ENCODE results near the gene TRIML2.

TRIML2 gene, protein sequence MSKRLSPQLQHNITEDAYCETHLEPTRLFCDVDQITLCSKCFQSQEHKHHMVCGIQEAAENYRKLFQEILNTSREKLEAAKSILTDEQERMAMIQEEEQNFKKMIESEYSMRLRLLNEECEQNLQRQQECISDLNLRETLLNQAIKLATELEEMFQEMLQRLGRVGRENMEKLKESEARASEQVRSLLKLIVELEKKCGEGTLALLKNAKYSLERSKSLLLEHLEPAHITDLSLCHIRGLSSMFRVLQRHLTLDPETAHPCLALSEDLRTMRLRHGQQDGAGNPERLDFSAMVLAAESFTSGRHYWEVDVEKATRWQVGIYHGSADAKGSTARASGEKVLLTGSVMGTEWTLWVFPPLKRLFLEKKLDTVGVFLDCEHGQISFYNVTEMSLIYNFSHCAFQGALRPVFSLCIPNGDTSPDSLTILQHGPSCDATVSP

DNA sequence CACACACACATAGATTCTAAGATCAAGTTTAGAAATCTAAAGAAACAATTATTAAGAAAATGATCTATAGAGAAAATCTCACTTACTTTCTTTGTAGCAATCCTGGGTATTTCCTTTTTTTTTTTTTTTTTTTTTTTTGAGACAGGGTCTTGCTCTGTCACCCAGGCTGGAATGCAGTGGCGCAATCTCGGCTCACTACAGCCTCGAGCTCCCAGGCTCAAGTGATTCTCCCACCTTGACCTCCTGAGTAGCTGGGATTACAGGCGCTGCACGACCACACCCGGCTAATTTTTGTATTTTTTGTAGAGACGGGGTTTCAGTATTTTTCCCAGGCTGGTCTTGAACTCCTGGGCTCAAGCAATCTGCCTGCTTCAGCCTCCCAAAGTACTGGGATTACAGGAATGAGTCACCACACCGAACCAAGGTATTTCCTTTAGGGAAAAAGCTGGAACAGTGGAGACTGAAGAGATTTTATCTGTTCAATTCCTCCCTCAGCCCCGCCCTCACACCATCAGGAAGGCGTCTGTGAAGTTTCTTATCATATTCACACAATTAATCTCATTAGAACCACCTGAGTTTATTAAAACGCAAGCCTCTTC, at the start of gene TRIML2:
TRIML2 (minus strand) TSS at position 447 of the 599 bp plus-strand sequence. CDS start 4,235 bp downstream, outside the sequence.
- no peak for DNase-seq (ENCODE audit: low read depth)

DNA sequence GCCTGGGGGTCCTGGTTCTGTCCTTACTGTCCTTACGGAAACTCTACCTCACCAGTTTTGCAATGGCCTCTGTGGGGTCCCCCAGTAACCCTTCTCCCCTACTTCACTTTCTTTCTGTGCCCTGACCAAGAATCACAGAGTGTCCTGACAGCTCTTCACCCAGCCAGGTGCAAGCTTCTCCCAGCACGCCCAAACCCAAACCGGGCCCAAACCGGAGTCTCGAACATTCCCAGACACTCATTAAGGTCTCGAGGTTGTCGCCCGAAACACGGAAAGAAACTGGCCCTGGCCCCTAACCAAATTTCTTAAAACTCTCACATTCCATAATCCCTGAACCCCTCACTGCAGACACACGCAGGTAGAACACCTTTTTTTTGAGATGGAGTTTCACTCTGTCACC, 48.9 kb upstream of the TRIML2 start:
- DNase-seq (ENCODE audit: low read depth), result no peak

DNA sequence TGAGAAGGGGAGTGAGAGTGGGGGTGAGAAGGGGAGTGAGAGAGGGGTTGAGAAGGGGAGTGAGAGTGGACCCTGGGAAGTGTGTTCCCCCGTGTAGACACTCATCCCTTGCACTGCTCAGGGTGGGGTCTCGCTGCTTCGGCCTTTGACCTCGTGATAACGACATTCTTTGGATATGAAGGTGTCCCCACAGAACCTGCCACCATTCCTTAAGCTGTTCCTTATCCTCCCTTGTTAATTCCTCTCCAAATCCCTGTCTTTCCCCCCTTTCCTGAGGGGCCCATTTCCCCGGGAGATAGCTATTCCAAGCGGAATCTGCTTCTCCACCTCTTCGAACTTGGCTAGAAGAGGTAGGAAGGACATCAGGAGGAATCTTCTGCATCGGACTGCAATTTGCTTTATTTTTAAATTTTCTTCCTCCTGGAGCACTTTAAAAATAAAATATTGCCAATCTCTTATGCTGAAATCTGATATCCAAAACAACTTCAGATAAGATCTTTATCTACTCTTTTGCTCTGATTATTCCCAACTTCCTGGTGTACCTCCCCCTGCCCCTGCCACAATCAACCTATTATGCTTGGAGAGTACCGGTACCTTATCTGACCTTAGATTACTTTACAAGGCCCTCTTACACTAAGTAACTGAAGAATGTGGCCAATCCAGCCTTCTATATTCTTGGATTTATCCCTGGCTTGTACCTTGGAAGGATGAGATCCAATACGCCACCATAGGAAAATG, 45.4 kb upstream of the TRIML2 start:
- DNase-seq (ENCODE audit: low read depth), result no peak

DNA sequence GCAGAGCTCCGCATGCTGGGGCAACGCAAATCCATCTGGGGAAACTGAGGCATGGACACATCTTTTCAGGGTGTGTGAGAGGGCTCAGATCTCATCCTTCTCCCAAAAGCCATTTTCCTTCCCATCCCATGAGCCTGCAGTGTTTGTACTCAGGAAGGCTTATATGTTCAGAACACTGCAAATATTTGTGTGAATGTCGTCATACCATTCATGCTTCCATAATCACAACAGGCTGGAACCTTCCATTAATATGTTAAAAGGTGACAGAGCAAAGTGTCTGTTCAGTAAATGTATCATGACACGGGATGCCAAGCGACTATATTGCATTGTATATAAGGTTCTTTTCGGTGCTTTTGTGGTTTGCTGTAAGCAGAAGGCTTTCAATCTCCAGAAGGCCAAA, 38.4 kb upstream of the TRIML2 start:
- no peak for DNase-seq (ENCODE audit: low read depth)

DNA sequence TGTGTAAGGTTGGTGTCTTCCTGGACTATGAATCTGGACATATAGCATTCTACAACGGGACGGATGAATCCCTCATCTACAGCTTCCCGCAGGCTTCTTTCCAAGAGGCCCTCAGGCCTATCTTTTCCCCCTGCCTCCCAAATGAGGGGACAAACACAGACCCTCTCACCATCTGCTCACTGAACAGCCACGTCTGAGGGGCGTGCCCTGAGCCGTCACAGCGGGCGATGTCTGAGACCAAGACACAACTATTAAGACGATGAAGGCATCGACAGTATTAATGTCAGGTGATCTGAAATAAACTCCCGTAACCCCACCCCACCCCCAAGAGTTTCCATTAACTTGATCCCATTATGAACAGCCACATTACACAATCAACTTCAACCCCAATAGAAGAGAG, 37.8 kb upstream of the TRIML2 start:
- DNase-seq (ENCODE audit: low read depth), result no peak

DNA sequence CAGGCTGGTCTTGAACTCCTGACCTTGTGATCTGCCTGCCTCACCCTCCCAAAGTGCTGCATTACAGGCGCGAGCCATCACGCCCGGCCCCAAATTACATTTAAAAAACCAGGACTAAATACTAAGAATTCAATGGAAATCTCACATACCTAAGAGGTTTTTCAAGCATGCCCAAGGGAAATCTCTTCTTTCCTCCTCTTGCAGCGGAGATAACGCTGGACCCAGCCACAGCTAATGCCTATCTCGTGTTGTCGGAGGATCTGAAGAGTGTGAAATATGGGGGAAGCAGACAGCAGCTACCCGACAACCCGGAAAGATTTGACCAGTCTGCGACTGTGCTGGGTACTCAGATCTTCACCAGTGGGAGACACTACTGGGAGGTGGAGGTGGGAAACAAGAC, 37.2 kb upstream of the TRIML2 start:
- no peak for DNase-seq (ENCODE audit: low read depth)

DNA sequence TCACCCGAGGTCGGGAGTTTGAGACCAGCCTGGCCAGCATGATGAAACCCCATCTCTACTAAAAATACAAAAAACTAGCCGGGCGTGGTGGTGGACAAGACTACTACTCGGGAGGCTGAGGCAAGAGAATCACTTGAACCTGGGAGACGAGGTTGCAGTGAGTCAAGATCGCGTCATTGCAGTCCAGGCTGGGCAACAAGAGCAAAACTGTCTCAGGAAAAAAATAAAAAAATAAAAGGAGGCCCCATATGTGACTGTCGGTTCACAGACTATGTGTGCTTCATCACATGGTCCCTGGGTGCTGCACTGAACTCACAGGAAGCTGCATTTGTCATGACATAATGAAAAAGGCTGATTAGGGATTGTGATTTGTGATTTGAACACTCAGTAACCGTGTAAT, 36.2 kb upstream of the TRIML2 start:
- no peak for DNase-seq (ENCODE audit: low read depth)

DNA sequence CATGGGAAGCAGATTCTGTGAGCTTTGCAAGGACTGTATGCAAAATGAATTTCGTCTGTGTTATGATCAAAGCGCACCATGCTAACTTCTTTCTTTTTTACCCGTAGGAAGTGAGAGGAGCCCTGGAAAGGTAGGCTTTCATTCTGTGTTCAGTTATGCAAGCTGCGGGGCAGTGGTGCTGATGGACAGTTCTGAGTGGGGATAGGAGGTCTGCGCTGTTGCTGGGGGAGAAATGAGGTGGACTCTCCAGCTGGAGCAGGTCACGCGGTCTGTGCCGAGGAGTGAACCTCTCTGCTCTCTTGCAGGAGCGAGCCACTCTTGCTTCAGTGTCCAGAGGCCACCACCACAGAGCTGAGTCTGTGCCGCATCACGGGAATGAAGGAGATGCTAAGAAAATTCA, 34.3 kb upstream of the TRIML2 start:
- no peak for DNase-seq (ENCODE audit: low read depth)

DNA sequence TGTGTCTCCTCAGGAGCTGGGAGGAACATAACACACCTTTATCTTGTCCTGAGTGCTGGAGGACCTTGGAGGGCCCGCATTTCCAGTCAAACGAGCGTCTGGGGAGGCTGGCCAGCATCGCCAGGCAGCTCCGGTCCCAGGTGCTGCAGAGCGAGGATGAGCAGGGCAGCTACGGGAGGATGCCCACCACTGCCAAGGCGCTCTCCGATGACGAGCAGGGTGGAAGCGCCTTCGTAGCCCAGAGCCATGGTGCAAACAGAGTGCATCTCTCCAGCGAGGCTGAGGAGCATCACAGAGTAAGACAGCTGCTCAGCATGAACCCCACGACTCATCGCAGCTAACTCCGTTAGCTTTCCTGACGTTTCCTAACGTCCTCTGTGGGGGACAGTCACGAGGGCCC, 30.3 kb upstream of the TRIML2 start:
- DNase-seq (ENCODE audit: low read depth), result no peak

DNA sequence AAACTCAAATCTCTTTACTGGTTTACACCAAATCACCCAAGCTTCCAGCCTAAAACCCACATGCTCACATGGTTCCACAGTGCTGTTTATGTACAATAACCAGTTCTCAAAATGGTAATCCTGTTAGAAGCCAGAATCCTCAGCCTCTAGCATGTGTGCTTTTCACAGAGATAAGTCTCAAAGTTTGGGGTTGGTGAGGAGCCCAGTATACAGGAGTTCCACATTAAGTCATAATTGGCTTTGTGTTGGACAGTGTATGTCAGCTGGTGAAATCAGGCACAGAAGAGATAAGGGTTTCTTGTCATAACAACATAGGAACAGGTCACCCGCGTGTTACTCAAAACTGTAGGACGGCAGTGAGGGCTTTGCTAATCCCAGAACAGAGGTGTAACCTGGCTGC, 29.7 kb upstream of the TRIML2 start, which contains the start of gene TRIML1:
TRIML1 (plus strand) TSS at position 301 of the 400 bp plus-strand sequence. CDS start 118 bp downstream, outside the sequence.
- DNase-seq (ENCODE audit: low read depth), result no peak

DNA sequence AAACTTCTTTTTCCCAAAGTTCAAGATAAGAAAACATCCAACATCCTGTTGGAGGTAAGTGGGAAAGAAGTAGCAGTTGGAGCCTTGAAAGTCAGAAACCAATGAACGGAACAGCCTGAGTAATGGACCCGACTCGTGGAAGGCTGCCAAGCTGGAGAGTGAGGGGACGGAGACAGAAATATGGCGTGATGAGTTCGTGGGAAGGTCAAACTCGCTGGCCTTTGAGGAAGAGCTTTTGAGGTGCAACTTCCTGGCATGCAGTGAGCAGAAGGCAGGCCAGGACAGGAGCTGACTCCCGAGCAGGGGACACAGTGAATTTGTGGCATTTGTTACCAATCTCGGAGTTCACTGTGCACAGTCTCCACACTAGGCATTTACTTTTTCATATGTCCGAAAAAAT, 28.8 kb upstream of the TRIML2 start:
- DNase-seq (ENCODE audit: low read depth), result no peak

DNA sequence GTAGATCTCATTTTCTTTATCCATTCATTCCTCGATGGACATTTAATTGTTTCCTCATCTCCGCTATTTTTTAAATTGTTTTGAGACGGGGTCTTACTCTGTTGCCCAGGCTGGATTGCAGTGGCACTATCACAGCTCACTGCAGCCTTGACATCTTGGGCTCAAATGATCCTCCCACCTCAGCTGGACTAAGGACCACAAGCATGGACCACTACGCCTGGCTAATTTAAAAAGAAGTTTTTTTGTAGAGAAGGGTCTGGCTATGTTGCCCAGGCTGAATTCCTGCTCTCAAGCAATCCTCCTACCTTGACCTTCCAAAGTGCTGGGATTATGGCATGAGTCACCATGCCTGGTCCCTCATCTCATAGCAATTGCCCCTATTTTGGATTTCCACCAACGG, 22.8 kb upstream of the TRIML2 start:
- no peak for DNase-seq (ENCODE audit: low read depth)

DNA sequence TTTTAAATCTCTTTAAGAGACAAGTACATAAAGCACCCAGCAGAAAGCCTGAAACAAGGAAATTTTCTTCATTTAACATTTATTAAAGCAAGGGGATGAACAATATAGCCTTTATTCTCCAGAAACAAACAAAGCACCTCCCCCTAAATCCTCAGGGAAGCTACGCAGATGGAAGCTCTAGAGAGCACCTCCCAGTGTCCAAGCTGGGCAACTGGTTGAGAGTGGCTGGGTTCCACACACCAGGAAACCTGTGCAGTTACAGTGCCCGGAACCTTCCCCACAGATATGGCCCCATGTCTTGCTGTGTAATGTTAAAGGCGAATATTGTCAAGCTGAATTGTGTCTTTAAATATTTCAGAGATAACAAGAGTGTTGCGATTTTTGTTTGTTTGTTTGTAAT, 21.0 kb upstream of the TRIML2 start:
- DNase-seq (ENCODE audit: low read depth), result no peak

DNA sequence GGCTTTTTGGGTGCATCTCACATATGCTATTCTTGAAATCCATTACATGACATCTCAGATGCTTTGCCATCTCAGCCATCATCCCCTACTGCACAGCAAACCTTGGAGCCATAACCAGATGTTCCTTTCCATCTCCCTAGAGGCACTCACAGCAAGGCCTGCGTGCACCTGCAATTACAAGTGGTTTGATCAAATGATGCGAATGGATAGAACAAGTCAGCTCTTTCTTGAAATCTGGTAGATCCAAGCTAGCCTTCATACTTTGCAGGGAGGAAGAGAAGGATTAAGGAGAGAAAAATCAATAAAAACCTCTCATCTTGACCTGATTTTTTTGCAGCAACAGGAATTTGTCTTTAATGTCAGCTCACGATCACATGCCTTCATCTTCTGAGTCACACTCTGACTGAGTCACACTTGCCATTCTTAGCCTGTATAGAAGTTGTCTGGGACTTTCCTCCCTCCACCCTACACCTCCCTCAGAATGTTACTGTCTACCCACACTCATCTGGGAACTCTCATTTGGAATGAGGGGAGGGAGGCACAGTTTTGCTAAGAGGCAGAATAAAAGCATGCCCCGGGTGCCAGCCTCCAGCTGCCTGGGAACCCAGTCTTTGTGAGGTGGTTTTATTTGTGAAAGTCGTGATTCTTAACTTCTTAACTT, 17.9 kb upstream of the TRIML2 start:
- DNase-seq (ENCODE audit: low read depth), result no peak

DNA sequence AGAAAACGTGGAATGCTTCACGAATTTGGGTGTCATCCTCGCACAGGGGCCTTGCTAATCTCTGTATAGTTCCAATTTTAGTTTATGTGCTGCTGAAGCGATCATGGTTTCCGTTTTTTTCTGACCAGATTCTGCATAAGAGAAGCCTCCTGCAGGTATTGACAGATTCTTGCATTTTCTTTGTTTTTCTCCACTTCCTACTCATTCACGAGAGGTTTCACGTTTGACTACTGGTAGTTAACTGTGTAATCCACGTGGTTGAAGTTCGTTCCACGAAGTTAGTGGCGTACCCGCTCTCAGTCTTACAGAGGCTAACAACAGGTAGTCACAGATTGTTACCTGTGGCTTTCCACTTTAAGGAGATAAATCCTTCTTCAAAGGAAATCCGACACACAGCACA, 12.1 kb upstream of the TRIML2 start:
- DNase-seq (ENCODE audit: low read depth), result no peak

DNA sequence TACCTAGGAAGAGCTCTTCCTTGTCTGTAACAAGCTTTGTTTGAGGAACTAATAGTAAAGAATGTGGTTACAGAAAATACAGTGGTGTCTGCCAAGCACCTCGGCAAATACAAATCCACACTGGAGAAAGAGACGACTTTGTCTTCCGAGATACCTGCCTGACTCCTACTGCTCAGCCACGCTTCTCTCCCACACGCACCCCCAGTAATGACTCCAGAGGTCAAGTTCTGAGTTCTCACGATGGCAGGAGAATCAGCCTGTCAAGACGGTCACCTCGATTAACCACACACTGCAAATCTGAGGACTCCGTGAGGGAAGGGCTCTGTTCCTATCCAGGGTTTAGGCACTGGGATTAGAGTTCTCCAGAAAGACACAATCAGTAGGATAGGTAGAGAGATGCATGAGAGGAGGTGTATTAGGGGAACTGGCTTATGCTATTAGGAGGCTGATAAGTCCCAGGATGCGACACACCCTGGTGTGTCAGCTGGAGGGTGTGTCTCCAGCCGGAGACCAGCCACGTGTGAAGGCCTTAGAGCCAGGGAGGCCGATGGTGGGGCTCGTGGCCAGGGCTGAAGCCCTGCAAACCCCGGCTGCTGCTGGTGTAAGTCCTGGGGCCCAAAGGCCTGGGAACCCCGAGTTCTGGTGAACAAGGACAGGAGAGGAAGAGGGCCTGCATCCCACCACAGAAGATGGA, 8.4 kb upstream of the TRIML2 start:
- no peak for DNase-seq (ENCODE audit: low read depth)

DNA sequence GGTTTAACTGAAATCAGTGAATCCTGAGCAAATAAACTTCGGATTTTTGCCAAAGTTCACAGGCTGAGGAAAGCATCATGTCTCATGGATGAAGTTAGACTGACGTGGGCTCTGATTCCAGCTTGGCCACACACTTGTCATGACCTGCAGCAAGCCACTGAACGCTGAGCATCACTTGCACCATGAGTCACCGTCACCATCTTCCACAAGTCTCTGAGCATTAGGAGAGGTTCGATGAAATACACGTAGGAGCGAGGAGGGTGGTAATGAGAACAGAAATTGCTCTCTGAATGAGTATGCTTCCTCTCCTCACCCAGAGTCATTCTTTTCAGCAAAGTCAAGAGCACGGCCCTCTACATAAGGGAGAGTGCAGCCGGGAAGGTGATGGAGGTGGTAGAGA, 3.8 kb upstream of the TRIML2 start:
- DNase-seq (ENCODE audit: low read depth), result no peak

DNA sequence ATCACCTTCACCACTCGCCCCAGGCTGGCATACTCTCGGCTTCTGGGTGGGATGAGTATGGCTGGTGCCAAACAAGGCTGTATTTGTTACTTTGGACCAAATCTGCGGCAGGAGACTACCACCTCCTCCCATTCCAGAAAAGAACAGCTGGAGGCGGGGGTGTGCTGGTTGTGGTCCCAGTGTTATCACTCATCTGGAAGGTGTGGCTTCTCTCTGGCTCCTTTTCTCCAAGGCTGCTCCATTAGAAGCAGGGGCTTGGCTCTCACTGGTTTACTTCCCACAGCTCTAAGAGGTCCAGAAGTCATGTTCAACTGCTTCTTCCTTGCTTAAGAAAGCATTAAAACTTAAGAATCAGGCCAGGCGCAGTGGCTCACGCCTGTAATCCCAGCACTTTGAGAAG, 2.6 kb upstream of the TRIML2 start:
- DNase-seq (ENCODE audit: low read depth), result no peak

DNA sequence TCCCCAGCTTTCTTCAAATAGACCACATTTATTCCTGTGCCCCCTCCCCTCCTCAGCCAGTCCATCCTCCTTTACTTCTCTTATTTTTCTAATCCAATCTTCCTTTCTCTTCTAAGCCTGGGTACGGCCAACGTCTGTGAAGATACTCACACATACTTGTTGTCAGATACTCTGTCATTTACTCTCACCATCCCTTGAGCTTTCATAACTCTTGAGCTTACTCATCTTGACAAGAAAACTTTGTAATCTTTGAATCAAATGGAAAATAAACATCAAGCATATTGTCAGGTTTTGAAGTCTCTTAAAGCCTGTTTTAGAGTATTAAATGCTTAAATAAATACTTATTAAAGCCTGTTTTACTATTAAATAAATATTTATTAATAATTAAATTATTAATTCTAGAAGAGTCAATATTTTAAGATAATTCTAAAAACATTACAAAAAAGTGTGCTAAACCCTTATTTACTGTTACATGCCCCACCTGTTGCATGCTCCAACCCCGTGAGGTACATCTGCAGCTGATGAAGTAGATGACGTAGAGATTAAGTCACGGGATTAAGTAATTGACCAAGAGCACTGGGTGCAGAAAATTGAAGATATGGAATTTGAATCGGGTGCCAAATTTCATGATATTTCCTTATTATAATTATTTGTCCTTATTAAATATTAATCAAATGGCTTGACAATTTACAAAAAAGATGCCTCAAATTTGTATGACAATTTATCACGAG, 1.5 kb upstream of the TRIML2 start:
- no peak for DNase-seq (ENCODE audit: low read depth)

DNA sequence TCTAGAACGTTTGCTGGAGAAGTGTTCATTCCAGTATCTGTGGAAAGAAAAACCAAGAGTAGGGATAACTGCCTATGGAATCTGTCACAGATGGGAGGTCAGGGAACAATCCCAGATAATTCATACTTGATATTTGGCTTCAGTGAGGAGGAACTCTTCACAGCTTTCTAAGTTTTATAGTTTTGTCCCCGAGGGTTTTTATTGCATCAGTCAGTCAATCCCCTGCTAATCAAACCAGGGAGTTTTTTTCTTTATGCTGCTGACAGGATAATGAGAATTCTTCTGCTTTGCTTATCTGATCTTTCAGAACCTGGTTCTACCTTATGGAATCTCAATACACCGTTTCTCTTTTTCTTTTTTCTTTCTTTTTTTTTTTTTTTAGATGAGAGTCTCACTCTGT, 633 bp upstream of the TRIML2 start:
- no peak for DNase-seq (ENCODE audit: low read depth)
